ENCODE results near the gene ZNF18.
"Not testable (repeated sequence)": the region's sequence is repeated elsewhere in the genome, so short reads cannot be mapped to it uniquely, and the experiment has no call there.

ZNF18 gene

GRCh38 chr17:11986179-11986941 lies 10.9 kb downstream of the ZNF18 start:
- no peak for DNase-seq (ENCODE audit: low read depth, low spot score)

- no peak for DNase-seq (ENCODE audit: low read depth, low spot score)
Measured at GRCh38 chr17:11981862-11982261, 15.4 kb downstream of the ZNF18 start.

GRCh38 chr17:11980813-11981212 lies 16.5 kb downstream of the ZNF18 start:
- DNase-seq (ENCODE audit: low read depth, low spot score), result no peak

GRCh38 chr17:11979795-11980194 lies 17.5 kb downstream of the ZNF18 start:
- DNase-seq (ENCODE audit: low read depth, low spot score), result no peak

- DNase-seq (ENCODE audit: low read depth, low spot score), result not testable (repeated sequence)
Measured at GRCh38 chr17:11972741-11973140, 24.5 kb downstream of the ZNF18 start.

- DNase-seq (ENCODE audit: low read depth, low spot score), result no peak
Measured at GRCh38 chr17:11969565-11969964, 27.7 kb downstream of the ZNF18 start.

- no peak for DNase-seq (ENCODE audit: low read depth, low spot score)
Measured at GRCh38 chr17:11954936-11955335, 42.3 kb downstream of the ZNF18 start.

- DNase-seq (ENCODE audit: low read depth, low spot score), result no peak
Measured at GRCh38 chr17:11953924-11954323, 43.4 kb downstream of the ZNF18 start.

- DNase-seq (ENCODE audit: low read depth, low spot score), result no peak
Measured at GRCh38 chr17:11952610-11953009, 44.7 kb downstream of the ZNF18 start.

GRCh38 chr17:11950771-11951519 lies 46.3 kb downstream of the ZNF18 start:
- DNase-seq (ENCODE audit: low read depth, low spot score), result no peak

- not testable (repeated sequence) for DNase-seq (ENCODE audit: low read depth, low spot score)
Measured at GRCh38 chr17:11949571-11949970, 47.7 kb downstream of the ZNF18 start.

GRCh38 chr17:11948789-11949188 lies 48.5 kb downstream of the ZNF18 start:
- DNase-seq (ENCODE audit: low read depth, low spot score), result no peak

- no peak for DNase-seq (ENCODE audit: low read depth, low spot score)
Measured at GRCh38 chr17:11944587-11944986, 52.7 kb downstream of the ZNF18 start.

- no peak for DNase-seq (ENCODE audit: low read depth, low spot score)
Measured at GRCh38 chr17:11943759-11944347, 53.4 kb downstream of the ZNF18 start.

- not testable (repeated sequence) for DNase-seq (ENCODE audit: low read depth, low spot score)
Measured at GRCh38 chr17:11943086-11943485, 54.2 kb downstream of the ZNF18 start.

- DNase-seq (ENCODE audit: low read depth, low spot score), result no peak
Measured at GRCh38 chr17:11940904-11941303, 56.4 kb downstream of the ZNF18 start.

- no peak for DNase-seq (ENCODE audit: low read depth, low spot score)
Measured at GRCh38 chr17:11935734-11936406, 61.4 kb downstream of the ZNF18 start.

- DNase-seq (ENCODE audit: low read depth, low spot score), result no peak
Measured at GRCh38 chr17:11932337-11932898, 64.9 kb downstream of the ZNF18 start.

GRCh38 chr17:11928436-11928835 lies 68.8 kb downstream of the ZNF18 start:
- DNase-seq (ENCODE audit: low read depth, low spot score), result no peak
